NCI-H1930 (cell line): ENCODE data around the gene TBC1D24.

ENCODE experiments used
- DNase-seq, 2 experiments: peaks; one replicate each; lab custom pipeline; 2025; lab: John Stamatoyannopoulos, UW

The TBC1D24 gene

DNA sequence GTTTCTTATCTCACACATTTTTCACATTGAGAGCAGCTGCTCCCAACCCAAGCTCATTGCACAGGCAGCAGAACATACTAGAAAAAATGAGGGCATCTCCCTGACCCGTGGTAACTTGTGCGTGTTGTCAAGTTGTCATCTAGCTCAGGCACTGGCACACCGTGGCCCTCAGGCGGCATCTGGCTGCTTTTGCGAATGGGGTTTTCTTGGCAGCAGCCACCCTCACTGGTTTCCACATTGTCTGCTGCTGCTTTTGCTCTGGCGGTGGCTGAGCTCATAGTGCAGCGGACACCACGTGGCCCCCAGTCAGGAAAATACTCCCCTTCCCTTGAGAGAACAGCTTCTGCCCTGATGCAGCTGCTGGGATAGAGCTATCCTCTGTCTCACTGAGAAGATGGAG is 24.4 kb upstream of the TBC1D24 start:
- DNase-seq: no peak

DNA sequence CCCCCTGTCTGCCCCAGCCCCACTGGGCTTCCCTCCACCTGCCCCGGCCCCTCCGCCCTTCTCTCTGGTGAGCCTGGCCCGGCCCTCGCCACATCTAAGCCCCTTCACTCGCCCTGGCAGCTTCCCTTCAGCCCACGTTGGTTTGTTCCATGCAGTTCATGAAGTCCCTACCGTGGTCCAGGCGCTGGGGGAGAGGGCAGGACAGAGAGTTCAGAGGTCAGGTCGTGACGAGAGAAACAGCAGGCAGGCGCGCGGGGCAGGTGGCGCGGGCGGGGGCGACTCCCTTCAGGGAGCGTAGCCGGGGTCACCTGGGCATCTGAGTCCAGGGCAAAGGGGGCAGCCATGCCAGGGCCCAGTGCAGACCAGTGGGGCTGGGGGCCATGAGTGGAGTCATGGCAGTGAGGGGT is 23.9 kb upstream of the TBC1D24 start:
- DNase-seq: no peak

DNA sequence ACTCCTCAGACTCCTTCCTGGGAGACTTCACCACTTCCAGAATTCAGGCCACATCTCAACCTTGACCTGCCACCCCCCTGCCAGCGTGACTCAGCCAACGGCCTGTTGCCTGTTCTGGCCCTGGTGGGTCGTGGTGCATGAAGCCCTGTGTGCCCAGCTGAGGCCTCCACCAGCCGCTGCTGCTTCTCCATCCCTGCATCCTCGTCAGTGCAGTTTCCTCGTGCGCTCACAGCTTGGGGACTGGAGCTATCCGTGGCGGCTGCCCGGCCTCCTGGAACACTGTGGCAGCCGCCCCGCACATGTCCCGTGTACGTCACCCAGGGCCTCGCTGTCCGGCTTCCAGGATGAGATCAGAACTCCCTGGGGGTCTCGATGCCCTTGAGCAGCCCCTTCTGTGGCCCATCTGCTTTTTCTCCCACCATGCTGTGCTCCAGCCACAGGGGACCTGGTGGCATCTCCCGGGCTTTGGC is 23.0 kb upstream of the TBC1D24 start:
- no peak for DNase-seq

DNA sequence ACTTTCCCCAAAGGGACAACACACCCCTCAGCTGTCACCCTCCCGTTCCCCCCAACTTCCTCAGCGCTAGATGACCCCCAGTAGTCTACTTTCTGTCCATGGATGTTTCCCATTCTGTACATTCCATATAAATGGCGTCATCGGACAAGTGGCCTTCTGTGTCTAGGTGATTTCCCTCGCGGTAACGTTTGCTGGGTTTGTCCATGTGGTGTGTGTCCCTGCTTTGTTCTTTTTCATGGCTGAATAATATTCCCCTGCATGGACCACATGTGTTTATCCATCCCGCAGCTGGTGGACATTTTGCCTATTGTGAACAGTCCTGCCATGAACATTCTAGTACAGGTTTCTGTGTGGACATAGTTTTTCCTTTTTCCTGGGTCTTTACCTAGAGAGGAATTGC is 22.3 kb upstream of the TBC1D24 start:
- no peak for DNase-seq

DNA sequence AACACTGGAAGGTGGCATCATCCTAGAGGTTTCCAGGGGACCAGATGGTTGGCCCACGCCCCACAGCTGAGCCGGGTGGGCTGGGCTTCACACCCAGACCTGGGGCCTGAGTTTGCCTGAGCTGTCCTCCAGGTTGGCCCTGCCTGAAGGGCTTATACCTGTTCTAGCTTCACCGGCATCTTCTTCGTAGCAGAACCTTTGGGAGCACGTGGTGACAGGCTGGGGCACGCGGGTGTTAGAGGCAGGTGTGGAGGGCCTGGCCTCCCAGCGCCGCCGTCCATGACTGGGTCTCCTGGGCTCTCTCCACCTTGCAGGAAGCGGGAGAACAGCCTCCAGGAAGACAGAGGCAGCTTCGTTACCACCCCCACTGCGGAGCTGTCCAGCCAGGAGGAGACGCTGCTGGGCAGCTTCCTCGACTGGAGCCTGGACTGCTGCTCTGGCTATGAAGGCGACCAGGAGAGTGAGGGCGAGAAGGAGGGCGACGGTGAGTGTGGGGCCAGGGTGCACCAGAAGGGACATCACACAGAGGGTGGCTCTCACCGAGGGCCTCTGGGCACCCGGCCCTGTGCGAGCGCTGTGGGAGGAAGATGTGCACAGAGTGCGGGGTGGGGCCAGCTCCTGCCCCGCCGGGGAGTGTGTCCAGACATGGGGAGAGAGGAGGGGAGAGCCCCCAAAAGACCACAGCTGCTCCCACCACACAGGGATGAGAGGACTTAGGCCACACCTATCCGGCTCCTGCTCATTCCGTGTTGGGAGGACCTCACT is 19.7 kb upstream of the TBC1D24 start:
- no peak for DNase-seq

DNA sequence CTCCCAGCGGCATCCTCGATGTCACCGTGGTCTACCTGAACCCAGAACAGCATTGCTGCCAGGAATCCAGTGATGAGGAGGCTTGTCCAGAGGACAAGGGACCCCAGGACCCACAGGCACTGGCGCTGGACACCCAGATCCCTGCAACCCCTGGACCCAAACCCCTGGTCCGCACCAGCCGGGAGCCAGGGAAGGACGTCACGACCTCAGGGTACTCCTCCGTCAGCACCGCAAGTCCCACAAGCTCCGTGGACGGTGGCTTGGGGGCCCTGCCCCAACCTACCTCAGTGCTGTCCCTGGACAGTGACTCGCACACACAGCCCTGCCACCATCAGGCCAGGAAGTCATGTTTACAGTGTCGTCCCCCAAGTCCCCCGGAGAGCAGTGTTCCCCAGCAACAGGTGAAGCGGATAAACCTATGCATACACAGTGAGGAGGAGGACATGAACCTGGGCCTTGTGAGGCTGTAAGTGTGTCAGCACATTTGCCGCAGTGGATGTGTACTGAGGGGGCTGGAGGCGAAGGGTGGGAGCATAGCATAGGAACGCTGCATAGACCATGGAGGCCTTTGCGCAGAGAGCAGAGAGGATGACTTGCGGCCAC is 18.3 kb upstream of the TBC1D24 start:
- no peak for DNase-seq

DNA sequence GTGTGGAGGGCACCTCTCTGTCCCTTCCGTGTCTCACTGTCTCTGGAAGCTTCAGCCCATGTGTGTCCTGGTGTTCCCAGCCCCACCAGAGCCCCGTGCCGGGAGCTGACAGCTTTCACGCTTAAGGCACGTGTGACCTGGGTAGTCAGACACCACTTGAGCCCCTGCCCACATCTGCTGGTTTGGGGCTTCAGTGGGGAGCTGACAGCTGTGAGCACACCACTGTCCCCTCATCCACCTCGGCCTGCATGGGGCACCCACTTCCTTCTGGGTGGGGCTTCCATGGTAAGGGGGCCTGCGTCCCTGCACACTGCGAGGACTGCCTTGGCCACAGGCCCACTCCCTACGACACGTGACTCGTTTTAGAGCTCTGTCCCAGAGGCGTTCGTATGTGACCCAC is 17.7 kb upstream of the TBC1D24 start:
- DNase-seq: no peak

DNA sequence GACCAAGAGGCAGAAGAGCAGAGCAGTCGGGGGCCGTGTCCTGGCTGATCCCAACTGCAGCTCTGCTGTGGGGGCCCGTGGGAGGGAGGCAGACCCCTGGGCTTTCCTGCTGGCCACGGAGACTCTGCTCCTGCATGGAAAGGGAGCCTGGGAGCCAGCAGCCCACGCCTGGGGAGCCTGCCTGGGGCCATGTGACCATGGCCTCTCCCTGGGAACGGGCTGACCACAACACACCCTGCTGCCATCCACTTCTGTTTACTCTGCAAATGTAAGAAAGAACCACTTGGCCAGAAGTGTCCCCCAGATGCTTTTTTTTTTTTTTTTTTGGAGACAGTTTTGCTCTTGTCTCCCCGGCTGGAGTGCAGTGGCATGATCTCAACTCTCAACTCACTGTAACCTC is 17.0 kb upstream of the TBC1D24 start:
- no peak for DNase-seq

DNA sequence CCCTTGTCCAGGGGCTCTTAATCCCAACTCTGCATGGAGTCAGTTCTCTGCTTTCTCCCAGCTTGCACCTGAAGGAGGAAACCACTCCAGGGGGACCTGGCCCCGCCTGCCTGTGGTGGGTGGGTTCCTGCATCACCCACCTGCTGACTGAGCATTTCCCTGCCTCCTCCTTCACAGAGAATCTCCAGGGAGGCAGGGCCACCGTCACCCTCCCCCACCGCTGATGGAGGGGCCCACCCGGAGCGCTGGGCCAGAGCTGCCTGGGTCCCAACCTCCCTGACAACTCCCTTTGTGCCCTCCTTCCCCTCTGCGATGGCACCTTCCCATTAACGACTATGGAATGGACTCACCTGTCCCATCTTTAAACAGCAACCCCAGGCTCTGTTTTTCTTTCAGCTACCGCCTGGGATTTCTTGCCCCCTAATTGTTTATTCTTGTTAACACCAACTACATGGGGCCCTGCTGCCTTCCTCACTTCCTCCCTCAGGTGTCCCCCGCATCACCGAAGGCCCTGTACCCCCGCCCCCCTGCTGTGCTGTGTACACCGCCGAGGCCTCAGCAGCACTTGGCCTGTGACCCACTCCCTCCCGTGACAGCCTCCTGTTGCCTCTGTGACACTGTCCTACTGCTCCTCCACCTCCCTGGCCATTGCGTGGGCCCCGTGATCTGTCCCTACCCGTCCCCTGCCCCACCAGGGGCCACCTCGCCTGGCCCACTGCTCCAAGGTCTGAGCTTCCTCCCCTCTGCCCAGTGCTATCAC is 15.9 kb upstream of the TBC1D24 start:
- no peak for DNase-seq

DNA sequence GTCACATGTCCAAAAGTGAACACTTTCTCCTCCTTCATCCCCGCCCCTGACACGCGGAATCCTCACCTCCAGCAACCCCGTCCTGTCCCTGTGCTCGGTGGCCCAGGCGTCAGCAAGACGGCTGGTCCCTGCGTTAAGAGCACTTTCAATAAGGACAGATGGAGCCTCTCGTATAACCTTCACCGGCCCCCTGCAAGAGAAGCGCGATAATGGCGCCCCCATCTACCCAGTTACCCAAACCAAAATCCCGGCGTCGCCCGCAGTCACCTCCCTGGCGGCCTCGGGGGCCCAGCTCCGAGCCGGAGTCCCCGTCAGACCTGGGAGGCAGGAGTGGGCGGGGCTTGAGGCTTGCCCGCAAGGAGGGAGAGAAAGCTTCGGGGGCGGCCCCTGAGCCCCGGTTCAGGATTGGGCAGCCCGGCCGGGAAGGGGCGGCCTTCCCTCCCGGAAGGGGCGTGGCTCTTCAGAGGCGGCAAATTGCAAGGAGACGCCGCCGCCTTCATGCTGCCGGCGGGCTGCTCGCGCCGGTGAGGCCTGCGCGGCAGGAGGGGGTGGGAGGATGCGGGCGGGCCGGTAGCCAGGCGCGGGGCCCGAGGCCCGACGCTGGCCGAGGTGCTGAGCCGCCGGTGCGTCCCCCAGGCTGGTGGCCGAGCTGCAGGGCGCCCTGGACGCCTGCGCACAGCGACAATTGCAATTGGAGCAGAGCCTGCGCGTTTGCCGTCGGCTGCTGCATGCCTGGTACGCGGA is 15.1 kb upstream of the TBC1D24 start, which contains the start of gene TEDC2:
Gene TEDC2 (plus strand): TSS at position 463 of the 744 bp plus-strand sequence. CDS start 36 bp downstream, at position 499.
- DNase-seq: peak; percentile 96 to 97

DNA sequence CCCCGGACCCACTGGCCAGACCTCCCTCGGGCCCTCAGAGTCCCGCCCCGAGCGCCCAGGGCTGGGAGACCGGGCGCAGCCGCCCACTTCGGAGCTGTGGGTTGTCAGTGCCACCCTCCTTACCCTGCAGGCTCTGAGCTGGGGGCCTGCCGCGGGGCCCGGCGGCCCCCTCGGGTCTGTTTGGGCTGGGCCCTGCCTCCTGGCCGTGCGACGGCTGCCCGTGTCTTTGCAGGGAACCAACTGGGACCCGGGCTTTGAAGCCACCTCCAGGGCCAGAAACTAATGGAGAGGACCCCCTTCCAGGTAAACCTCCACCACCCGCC is 14.6 kb upstream of the TBC1D24 start:
- DNase-seq: no peak

DNA sequence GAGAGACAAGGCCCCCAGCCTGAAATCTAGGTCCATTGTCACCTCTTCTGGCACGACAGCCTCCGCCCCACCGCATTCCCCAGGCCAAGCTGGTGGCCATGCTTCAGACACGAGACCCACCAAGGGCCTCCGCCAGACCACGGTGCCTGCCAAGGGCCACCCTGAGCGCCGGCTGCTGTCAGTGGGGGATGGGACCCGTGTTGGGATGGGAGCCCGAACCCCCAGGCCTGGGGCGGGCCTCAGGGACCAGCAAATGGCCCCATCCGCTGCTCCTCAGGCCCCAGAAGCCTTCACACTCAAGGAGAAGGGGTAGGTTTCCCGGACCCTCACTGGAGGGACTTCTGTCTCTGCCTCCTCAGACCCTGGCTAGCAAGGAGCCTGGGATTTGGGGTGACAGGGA is 14.0 kb upstream of the TBC1D24 start:
- DNase-seq: no peak

DNA sequence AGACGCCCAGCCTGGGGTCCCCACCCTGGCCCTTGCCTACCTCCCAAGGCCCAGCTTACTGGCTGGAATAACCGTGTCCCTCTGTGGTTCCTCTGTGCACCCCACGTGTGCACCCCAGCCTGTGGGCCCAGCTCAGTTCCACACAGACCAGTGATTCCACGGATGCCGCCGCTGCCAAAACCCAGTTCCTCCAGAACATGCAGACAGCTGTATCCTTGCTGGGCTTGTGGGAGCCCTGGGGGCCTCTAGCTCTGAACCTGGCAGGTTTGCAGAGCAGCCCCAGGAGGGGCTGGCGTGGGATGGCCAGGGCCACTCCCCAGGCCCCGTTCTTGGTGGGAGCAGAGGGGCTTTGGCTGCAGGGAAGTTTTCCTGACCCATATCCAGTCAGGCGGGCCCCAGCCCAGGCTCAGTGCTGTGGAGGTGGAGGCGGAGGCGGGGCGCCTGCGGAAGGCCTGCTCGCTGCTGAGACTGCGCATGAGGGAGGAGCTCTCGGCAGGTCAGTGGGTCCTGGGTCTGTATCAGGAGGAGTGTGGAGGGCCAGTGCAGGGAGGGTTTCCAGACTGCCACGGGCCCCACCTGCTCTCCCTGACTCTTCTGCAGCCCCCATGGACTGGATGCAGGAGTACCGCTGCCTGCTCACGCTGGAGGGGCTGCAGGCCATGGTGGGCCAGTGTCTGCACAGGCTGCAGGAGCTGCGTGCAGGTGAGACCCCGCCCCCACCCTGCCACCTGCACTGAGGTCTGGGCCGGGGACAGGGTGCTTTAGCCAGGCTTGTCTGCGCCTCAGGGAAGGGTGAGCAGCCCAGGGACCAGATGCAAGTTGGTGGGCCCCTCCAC is 12.7 kb upstream of the TBC1D24 start:
- DNase-seq: no peak

DNA sequence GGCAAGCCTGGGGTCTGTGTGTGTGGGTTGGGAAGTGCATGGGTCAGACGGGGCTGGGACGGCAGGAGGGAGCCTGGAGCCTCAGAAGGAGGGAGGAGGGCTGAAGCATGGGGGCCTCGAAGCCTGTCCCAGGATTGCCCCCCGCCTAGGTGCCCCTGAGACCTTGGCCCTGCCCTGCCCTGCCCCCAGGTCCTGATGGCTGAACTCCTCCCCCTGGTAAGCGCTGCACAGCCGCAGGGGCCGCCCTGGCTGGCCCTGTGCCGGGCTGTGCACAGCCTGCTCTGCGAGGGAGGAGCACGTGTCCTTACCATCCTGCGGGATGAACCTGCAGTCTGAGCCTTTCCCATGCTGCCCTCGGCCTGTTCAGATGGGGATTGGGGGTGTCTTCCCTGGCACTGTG is 10.6 kb upstream of the TBC1D24 start:
- no peak for DNase-seq

DNA sequence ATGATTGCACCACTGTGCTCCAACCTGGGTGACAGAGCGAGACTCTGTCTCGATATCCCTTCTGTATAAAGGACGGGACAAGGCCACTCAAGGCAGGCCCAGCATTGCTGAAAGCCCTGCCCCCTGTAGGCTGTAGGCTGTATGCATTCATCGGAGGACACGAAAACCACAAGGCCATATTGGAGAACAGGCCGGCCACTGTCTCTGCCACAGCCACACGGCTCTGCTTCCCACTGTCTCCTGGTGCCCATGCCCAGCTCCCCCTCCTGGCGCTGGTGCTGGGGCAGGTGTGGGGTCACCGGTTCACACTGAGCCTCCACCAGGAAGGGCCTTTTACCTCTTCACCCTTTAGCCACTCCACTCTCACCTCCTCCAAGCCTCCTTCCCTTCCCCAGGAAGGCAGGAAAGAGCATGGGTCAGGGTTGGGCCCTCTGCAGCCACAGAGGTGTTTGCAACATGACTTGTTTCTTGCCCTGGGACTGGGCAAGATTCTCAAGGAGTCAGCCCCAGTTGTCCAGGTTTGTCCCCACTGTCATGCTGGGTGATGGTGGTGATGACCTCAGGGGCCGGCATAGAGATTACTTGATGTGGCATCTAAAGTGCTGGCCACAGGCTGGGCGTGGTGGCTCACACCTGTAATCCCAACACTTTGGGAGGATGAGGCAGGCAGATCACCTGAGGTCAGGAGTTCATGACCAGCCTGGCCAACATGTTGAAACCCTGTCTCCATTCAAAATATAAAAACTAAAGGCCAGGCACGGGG is 9.1 kb upstream of the TBC1D24 start:
- peak; percentile 32 to 58 for DNase-seq

DNA sequence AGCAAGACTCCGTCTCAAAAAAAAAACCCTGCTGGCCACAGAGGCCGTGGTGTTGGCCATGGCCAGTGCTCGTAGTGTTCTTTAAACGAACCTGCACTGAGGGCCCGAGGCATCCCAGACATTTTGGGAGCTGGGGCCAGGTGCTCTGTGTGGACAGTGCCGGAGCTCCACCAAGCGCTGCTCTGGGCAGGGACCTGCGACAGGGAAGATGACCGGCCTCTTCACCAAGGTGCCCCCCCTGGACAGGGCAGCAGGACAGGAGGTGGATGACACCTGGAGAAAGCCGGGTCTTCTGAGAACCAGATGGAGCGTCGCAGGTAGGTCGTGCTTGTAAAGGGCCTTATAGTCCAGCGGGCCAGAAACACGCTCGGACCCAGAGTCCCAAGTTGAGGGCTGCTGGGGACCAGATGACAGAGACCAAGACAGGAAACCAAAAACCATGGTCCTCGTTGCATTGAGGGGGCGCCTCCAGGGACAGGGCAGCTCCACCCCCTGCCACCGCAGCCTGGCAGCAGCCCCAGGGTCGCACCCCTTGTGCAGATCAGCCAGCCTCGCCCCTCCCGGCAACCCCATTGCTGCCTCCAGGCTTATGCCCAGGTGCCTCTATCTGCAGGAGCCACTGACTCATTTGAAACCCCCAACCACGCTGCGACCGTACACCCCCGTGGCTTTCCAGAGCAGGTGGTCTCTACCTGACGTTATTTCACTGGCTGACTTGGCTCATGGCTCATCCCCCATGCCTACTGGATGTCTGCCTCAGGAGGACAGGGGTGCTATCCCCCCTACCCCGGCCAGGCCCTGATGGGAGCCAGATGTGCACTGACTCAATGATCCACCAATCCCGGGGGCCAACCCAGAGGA is 8.0 kb upstream of the TBC1D24 start:
- DNase-seq: no peak

DNA sequence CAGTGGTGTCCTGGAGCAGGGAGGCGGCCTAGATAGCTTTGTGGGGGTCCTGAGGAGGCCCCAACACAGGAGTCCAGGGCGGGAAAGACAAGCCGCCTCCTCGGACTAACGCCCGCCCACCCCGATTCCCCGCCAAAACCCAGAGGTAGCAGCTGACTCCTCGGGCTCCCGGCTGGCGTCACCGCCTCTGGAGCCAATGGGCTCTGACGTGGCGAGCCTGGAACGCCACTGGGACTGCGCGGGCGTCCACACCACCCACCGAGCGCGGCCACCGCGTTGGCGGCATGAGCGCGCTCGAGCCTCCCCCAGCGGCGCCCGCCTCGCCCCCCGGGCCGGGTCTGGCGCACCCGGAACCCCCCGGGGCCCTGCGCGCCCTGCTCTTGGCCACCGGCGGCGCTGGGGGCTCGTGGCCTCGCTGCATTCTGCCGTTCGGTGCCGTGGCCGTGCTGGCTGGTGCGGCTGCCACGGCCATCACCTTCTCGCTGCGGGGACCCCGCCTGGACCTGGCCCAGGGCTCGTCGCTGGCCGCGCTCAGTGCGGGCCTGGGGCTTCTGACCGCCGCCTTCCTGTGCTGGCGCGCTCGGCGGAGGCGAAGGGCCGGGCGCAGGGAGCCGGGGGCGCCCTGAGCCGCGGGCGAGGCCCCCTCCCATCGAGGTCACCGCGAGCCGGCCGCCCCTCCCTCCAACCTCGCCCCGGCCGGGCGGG is 7.2 kb upstream of the TBC1D24 start:
- peak; percentile 78 to 87 for DNase-seq

DNA sequence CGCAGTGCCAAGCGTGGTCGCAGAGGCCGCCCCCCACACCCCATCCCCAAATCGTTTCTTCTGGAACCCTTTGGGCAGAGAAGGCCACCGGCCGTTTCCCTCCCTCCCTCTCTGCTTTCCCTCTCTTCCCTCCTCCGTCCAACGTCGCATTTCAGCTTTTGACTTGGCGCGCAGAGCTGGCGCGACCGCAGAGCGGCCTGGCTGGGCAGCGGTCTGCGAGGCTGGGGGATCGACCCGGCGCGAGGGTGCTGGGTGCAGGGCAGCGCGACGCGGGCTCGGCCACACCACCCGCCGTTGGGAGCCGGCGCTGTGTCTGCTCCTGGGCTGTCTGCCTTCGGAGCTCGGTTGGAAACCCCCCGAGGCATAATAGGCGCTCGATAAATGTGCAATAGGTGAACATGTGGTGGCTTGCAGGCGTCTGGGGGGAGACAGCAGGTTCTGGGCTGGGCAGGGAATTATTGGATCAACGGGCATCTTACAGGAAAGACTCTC is 6.6 kb upstream of the TBC1D24 start:
- DNase-seq: no peak
